PFSK-1 (cell line): ENCODE data around the gene APP.

Source experiments
- FOXP2 ChIP-seq: optimal IDR thresholded peaks from 2 replicates; pipeline ENCODE3; 2011; ENCODE audit warnings: borderline replicate concordance, control low read depth, inconsistent platforms; ENCODE audit not compliant: insufficient read depth; ENCODE audit errors: extremely low read length, extremely low read depth
- POLR2AphosphoS5 ChIP-seq: IDR thresholded peaks from 2 replicates; pipeline ENCODE4 v1.6.1; 2012; ENCODE audit warnings: low read depth, mild to moderate bottlenecking, control low read depth, low read length, moderate library complexity
- SIN3A ChIP-seq: IDR thresholded peaks from 2 replicates; pipeline ENCODE4 v1.6.1; 2012; ENCODE audit warnings: mild to moderate bottlenecking, low read length, moderate library complexity, borderline replicate concordance; ENCODE audit not compliant: insufficient read depth
- TAF1 ChIP-seq: IDR thresholded peaks from 2 replicates; pipeline ENCODE4 v1.6.1; 2012; ENCODE audit warnings: low read length, control low read depth, borderline replicate concordance; ENCODE audit not compliant: insufficient read depth
- TF ChIP-seq, protein P1 (sequence below), 2 experiments: IDR thresholded peaks; 2 replicates each; pipeline versions ENCODE4 v1.6.1 to v1.8.0; 2011 to 2012; ENCODE audit warnings: low read depth in 2 of 2, low read length in 2 of 2, control low read depth in 1 of 2, inconsistent platforms in 1 of 2, mild to moderate bottlenecking in 1 of 2, moderate library complexity in 1 of 2; ENCODE audit not compliant: insufficient read depth in 1 of 2

APP gene

DNA sequence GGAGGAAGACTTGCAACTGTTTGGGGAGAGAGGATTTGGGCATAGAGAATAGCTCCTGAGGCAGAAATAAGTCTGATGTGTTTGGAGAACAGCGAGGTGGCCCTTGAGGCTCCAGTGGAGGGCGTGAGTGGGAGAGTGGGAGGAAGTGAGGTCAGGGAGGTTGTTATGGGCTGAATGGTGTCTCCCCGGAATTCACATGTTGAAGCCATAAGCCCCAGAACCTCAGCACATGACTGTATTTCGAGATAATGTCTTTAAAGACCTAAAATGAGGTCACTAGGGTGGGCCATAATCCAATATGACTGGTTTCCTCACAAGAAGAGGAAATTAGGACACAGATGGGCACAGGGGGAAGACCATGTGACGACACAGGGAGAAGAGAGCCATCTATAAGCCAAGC lies 17.9 kb upstream of the APP start:
- no peak for TF ChIP-seq POLR2AphosphoS5

DNA sequence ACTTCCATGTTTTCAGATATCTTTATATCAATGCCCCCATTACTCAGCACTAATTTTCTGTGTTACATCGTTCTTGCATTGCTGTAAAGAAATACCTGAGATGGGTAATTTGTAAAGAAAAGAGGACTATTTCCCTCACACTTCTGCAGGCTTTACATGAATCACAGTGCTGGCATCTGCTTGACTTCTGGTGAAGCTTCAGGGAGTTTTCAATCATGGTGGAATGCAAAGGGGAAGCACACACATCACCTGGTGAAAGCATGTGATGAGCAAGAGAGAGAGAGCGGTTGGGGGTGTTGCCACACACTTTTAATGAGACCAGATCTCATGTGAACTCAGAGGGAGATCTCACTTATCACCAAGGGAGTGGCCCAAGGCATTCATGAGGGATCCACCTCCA lies 14.9 kb upstream of the APP start:
- TF ChIP-seq FOXP2: no peak

DNA sequence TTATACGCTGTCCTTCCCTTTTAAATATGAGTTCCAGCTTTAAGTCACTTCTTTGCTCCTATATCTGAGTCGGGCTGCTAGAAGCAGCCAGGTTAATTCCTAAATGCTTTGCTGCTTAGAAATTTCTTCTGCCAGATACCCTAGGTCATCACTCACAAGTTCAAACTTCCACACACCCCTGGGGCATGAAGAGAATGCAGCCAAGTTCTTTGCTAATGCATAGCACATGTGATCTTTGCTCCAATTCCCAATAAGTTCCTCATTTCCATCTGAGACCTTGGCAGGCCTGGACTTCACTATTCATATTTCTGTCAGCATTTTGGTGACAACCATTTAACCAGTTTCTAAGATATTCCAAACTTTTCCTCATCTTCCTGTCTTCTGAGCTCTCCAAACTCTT lies 14.5 kb upstream of the APP start:
- TF ChIP-seq FOXP2: no peak
- TF ChIP-seq POLR2AphosphoS5: no peak
- TF ChIP-seq TAF1: no peak
- TF ChIP-seq, protein P1, sequence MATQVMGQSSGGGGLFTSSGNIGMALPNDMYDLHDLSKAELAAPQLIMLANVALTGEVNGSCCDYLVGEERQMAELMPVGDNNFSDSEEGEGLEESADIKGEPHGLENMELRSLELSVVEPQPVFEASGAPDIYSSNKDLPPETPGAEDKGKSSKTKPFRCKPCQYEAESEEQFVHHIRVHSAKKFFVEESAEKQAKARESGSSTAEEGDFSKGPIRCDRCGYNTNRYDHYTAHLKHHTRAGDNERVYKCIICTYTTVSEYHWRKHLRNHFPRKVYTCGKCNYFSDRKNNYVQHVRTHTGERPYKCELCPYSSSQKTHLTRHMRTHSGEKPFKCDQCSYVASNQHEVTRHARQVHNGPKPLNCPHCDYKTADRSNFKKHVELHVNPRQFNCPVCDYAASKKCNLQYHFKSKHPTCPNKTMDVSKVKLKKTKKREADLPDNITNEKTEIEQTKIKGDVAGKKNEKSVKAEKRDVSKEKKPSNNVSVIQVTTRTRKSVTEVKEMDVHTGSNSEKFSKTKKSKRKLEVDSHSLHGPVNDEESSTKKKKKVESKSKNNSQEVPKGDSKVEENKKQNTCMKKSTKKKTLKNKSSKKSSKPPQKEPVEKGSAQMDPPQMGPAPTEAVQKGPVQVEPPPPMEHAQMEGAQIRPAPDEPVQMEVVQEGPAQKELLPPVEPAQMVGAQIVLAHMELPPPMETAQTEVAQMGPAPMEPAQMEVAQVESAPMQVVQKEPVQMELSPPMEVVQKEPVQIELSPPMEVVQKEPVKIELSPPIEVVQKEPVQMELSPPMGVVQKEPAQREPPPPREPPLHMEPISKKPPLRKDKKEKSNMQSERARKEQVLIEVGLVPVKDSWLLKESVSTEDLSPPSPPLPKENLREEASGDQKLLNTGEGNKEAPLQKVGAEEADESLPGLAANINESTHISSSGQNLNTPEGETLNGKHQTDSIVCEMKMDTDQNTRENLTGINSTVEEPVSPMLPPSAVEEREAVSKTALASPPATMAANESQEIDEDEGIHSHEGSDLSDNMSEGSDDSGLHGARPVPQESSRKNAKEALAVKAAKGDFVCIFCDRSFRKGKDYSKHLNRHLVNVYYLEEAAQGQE (IDR thresholded peaks at IDR 0.05; ENCODE audit: insufficient read depth in 1 of 2, low read depth in 2 of 2, low read length in 2 of 2): no peak
- no peak for TF ChIP-seq SIN3A

DNA sequence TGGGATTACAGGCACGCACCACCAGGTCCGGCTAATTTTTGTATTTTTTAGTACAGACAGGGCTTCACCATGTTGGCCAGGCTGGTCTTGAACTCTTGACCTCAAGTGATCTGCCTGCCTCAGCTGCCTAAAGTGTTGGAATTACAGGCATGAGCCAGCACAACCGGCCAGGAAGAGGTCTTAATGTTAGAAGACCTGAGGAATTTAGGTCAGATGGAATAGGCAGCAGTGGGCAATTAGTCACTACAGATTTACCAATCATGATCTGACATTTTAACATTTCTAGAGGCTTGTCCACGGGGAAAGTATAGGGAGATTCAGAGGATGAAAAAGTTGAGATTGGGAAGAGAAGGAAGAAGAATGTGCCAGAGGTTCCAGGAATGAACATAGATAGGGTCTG lies 8.9 kb upstream of the APP start:
- no peak for TF ChIP-seq SIN3A
- no peak for TF ChIP-seq FOXP2
- no peak for TF ChIP-seq TAF1
- TF ChIP-seq, protein P1 (IDR thresholded peaks at IDR 0.05; ENCODE audit: insufficient read depth in 1 of 2, low read depth in 2 of 2, low read length in 2 of 2): no peak
- TF ChIP-seq POLR2AphosphoS5: no peak

DNA sequence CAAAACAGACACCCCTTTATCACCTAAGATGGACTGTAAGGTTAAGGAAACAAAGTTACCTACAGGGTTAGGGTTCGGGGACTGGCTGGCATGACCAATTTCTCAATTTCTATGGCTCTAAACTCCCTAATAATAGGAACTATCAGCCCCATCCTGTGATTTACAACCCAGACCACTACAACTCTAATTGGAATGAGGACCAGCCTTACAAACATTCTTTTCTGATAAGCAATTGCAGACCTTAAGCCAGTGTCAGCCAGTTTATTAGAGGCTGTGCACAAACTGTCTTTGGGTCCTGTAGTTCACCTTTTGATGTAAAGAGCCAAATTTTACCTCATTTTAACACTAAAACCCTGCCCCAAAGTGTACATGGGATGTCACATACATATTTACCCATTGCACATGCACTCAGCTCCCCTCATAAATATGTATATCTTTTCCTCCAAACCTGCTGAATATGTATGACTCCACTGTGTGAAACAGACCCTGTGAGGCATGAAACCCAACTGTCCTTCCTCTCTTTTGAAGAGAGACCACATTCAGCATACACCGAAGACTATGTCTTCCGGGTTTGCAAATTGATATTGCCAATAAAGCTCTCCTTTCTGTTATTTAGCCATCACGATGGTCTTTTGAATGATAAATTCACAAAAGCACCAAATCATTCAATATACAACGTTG lies 7.3 kb upstream of the APP start:
- TF ChIP-seq FOXP2 (no peak), TAF1 (no peak), POLR2AphosphoS5 (no peak), SIN3A (no peak)
- TF ChIP-seq, protein P1 (IDR thresholded peaks at IDR 0.05; ENCODE audit: insufficient read depth in 1 of 2, low read depth in 2 of 2, low read length in 2 of 2): no peak

DNA sequence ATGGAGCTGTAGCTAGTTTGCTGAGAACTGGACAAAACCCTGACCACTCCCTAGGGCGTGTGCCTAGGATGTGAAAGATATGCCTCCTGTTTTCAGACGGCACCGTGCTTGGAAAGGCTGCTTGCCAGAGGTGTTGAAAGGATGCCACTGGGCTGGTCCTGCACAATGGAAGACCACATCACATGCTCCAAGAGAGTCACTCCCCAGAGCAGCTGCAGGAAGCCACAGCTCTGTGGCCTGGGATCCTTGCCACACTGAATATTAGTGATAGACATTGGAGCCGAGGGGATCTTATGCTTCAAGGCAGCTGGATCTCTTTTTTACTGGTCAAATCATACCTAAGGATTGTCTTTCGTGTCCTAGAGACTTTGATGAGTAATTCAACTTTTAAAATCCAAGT lies 6.6 kb upstream of the APP start:
- TF ChIP-seq TAF1 (no peak), POLR2AphosphoS5 (no peak), FOXP2 (no peak), SIN3A (no peak)
- TF ChIP-seq, protein P1 (IDR thresholded peaks at IDR 0.05; ENCODE audit: insufficient read depth in 1 of 2, low read depth in 2 of 2, low read length in 2 of 2): no peak
